ENCODE measurements around the gene MTMR1.

DNA sequence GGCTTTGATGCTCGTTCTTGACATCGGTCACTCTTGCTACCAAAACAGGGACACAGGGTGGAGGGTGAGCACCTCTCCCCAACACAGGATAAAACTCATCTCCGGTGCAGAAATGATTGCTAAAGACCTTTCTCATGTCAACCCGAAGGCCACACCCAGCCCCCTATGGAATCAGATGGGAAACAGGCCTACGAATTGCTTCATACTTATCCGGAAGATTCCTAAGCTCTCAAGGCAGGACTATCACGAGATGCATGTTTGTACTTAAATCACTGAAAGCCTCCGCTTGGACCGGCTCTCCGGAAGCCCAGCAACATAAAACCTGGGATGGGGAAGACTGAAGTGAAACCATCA is 74.9 kb downstream of the MTMR1 start:
- TF ChIP-seq, protein P1, sequence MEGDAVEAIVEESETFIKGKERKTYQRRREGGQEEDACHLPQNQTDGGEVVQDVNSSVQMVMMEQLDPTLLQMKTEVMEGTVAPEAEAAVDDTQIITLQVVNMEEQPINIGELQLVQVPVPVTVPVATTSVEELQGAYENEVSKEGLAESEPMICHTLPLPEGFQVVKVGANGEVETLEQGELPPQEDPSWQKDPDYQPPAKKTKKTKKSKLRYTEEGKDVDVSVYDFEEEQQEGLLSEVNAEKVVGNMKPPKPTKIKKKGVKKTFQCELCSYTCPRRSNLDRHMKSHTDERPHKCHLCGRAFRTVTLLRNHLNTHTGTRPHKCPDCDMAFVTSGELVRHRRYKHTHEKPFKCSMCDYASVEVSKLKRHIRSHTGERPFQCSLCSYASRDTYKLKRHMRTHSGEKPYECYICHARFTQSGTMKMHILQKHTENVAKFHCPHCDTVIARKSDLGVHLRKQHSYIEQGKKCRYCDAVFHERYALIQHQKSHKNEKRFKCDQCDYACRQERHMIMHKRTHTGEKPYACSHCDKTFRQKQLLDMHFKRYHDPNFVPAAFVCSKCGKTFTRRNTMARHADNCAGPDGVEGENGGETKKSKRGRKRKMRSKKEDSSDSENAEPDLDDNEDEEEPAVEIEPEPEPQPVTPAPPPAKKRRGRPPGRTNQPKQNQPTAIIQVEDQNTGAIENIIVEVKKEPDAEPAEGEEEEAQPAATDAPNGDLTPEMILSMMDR (IDR thresholded peaks at IDR 0.05; ENCODE audit: low read depth, low read length, poor library complexity, severe bottlenecking) = no peak
- TF ChIP-seq EZH2phosphoT487 (IDR thresholded peaks at IDR 0.05; ENCODE audit: borderline replicate concordance, low read length) = no peak
